HS-27A (cell line): ENCODE measurements around the gene ZMAT5.
A peak's percentile ranks its signal among the peaks of the same experiment; 100 is the strongest.
"Not testable (repeated sequence)": the region's sequence is repeated elsewhere in the genome, so short reads cannot be mapped to it uniquely, and the experiment has no call there.

ENCODE experiments used
- DNase-seq: peaks from one replicate; pipeline ENCODE4 v3.0.0-alpha.2; 2012; ENCODE audit warnings: low read depth, missing footprints

The ZMAT5 gene

DNA sequence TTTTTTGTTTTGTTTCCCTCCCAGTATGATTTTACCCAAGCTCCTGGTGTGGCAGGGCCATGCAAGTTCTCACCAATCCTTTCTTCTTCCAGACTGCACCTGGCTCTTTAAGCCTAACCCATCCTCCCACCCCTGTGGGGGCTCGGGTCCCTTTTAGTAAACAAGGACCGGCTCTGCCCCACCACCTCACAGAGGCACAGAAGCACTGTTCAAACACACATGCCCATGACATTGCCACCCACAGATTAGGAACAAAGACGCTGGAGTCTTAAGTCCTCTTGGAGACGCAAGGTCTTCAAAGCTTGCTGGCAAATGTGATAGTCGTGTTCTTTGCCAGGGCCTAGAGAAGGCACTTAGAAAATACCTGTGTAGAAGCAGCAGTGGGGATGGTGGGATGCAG, 19.2 kb upstream of the ZMAT5 start:
- no peak for DNase-seq

DNA sequence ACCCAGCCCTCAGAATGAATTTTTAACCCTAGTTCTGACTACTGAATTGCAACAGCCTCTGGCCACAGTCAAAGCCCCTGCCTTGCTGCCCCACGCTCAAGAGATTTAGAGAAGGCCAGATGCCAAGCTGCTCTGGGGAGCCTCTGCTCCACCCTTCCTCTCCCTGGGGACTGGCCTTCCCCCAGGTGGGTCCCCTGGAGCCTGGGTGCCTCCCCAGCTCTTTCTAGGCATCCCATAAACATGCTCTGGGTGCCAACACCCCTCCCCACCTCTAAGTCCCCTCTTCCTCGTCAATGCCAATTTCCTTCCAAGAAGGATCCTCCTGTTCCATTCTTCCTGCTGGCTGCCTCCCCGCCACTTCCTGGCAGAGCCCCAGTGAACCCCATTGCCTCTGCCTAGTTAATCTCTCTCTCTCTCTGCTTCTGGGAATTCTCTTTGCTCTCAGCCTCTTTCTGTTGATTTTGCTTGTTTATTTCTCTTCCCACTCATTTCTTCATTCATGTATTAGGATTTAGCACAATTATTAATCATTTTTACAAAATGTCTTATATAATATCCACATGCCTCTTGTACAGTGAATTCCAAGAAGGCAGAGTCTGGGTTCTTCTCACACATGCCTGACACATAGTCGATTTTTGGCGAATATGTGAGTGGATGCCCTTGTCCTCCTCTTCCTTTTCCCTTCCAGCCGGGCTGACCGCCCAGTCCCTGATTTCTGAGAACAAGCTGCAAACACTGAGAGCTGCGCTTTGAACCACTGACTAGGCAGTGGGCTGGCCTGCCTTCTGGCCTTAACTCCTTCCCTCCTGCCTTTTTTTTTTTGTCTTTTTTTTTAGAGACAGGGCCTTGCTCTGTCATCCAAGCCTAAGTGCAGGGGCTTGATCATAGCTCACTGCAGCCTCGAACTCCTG, 17.9 kb upstream of the ZMAT5 start:
- no peak for DNase-seq

GRCh38 chr22:29782061-29782845, 15.4 kb upstream of the ZMAT5 start:
- no peak for DNase-seq

GRCh38 chr22:29780748-29781676, 14.2 kb upstream of the ZMAT5 start:
- DNase-seq, result peak; percentile 78

DNA sequence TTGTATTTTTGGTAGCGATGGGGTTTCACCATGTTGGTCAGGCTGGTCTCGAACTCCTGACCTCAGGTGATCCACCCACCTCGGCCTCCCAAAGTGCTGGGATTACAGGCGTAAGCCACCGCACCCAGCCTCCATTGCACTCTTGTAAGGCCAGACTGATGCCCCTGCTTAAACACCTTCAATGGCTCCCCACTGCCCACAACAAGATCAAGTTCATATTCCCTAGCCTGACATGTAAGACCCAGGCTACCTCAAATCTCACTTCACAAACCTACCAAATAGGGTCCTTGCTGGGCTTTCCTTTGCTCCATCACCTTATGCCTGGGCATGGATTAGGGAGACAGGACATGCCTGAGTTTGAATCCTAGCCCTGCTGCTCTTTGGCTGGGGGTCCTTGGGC, 13.4 kb upstream of the ZMAT5 start:
- DNase-seq, result no peak

DNA sequence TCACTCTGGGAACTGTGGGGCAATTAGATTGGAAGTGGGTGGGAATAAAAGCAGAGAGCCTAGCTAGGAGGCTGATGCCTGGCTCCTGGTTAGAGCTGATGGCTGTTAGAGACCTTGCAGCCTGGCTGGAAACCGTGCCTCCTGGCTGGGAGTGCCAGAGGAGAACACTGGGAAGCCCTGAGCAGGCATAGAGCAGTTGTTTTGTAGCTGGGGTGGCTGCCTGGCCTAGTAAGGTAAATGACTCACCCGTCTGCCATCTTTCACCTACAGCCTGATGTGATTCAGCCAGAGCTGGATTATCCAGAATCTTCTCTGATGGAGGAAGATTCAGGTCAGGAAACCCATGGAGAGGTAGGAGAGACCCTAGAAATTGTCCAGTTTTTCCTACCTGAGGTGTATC, 6.4 kb upstream of the ZMAT5 start:
- no peak for DNase-seq

GRCh38 chr22:29772170-29772641, 5.4 kb upstream of the ZMAT5 start:
- DNase-seq, result no peak

DNA sequence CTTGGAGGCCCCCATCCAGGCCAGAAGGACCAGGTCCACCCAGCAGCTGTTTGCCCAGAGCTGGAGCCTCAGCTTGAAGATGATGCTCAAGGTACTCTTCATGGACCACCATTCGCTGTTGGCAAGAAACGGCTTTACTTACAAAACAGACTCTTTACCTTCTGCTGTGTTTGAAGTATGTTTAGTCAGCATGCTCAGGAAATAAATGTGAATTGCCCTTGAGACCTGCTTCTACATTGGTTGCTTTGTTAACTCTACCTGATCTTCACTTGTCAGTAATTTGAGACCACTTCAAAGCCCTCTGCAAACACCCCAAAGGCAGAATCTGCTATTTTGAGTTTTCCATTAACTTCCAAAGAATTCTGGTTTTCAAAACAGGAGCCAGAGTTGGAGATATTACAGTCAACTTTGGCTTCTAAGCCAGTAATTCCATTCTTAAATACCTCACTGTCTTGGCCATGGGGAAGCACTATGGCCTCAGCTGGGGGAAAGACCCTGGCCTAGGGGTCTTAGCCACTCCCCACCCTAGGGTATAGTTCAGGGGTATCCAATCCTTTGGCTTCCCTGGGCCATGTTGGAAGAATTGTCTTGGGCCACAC, 3.0 kb upstream of the ZMAT5 start:
- DNase-seq, result no peak

- DNase-seq, result no peak
Measured at GRCh38 chr22:29768052-29768693, 1.4 kb upstream of the ZMAT5 start.

DNA sequence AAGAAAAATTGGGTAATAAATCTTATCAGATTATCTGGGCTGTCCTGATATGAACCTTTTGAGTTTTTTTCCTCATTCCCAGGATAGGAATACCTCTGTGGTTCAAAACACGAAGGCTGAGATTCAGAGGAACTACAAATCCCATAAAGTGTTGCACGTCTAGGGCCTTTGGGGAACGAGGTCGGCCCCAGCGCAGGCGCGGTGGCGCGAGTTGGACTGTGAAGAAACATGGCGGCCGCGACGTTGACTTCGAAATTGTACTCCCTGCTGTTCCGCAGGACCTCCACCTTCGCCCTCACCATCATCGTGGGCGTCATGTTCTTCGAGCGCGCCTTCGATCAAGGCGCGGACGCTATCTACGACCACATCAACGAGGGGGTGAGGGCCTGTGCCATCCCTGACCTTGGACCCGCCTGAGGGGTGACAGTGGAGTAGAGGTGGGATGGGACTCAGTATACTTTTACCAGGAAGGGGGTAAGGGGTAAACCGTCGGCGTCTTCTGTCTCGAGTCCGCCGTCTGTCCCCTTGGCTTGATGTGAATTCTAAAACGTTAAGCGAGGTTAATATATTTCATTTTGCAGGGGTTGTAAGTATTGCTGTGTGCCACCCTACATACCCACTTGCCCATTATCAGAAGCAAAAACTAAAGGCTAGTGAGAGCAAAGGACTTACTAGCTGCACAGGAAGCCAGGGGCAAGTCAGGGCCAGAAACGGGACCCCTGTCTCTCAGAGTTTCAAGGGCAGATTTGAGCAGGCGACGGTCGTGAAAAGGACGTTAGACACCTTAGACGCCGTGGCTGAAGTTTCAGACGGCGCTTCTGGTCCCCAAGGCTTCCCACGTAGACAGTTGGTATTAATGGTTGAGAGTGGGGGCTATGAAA, 604 bp upstream of the ZMAT5 start, which contains the start of gene UQCR10:
TSS of gene UQCR10 (plus strand) at position 199 of the 881 bp plus-strand sequence. CDS start at position 229, 30 bp downstream.
- peak; percentile 84 for DNase-seq

- no peak for DNase-seq
Measured at GRCh38 chr22:29765905-29766631, 739 bp downstream of the ZMAT5 start.

DNA sequence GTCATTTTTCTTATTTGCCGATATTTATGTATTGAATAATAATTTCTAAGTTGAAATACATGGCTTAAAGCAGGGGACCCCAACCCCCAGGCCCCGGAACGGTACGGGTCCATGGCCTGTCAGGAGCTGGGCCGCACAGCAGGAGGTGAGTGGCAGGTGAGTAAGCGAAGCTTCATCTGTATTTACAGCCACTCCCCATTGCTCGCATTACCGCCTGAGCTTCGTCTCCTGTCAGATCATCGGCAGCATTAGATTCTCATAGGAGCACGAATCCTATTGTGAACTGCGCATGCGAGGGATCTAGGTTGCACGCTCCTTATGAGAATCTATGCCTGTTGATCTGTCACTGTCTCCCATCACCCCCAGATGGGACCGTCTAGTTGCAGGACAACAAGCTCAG, 4.5 kb downstream of the ZMAT5 start:
- DNase-seq, result no peak

GRCh38 chr22:29758959-29759358, 7.8 kb downstream of the ZMAT5 start:
- DNase-seq, result no peak

GRCh38 chr22:29758068-29758622, 8.7 kb downstream of the ZMAT5 start:
- no peak for DNase-seq

- DNase-seq, result no peak
Measured at GRCh38 chr22:29757096-29757495, 9.7 kb downstream of the ZMAT5 start.

DNA sequence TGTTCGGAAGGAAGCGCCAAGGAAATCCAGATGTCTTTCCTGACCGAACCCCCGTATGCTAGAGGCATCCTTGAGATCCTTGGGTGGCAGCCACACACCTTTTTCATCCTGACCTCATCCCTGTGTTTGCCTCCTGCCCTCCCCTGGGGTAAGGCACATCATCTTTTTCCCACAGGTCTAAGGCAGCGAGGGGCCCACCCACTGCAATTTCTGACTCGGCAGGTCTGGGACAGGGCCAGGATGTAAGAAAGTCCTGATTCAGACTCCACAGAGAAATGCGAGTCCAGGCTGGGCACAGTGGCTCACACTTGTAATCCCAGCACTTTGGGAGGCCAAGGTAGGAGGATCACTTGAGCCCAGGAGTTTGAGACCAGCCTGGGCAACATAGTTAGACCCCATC, 10.5 kb downstream of the ZMAT5 start:
- no peak for DNase-seq

DNA sequence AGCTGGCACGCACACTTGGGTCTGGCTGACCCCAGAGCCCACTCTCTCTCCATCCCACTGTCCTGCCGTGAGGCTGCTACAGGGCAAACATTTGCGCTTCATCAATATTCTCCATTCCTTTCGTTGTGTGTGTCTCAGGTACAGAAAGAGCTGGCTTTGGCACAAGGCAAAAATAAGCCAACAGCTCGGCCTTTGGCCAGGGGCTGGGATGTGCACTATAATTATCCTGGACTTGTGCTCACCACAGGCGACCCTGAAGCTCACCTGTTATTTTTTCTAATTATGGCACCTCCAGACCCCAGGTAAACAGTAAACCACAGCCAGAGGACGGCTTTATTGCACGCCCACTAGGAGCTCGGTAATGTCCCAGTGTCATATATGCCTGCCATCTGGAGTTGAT, 10.9 kb downstream of the ZMAT5 start:
- no peak for DNase-seq

- not testable (repeated sequence) for DNase-seq
Measured at GRCh38 chr22:29754658-29755395, 12.0 kb downstream of the ZMAT5 start.
